Activated naive CD4-positive, alpha-beta T cell treated with anti-CD3 and anti-CD28 coated beads, Interleukin-2, amount 50 U/mL, for 16 hours (primary cell): ENCODE data around the gene MIDN.
A peak's percentile ranks its signal among the peaks of the same experiment; 100 is the strongest.

Experiments
- DNase-seq: peaks from one replicate; pipeline ENCODE4 v3.0.0-alpha.2; 2020

MIDN gene

GRCh38 chr19:1259206-1259875 lies 11.0 kb downstream of the MIDN start:
- DNase-seq, result peak; percentile 68

- DNase-seq, result peak; percentile 47
These were observed 11.7 kb downstream of the MIDN start for GRCh38 chr19:1259876-1260748.

GRCh38 chr19:1260749-1261537 lies 12.6 kb downstream of the MIDN start:
- peak; percentile 97 for DNase-seq

GRCh38 chr19:1261538-1261797 lies 13.1 kb downstream of the MIDN start:
- no peak for DNase-seq

- no peak for DNase-seq
These were observed 13.6 kb downstream of the MIDN start for GRCh38 chr19:1261798-1262622.

GRCh38 chr19:1262623-1263123 lies 14.3 kb downstream of the MIDN start:
- no peak for DNase-seq

GRCh38 chr19:1263188-1263587 lies 14.8 kb downstream of the MIDN start:
- no peak for DNase-seq

GRCh38 chr19:1264801-1265614 lies 16.6 kb downstream of the MIDN start:
- DNase-seq, result no peak

- DNase-seq, result peak; percentile 44
These were observed 17.3 kb downstream of the MIDN start for GRCh38 chr19:1265615-1266128.

GRCh38 chr19:1266129-1266915 lies 17.9 kb downstream of the MIDN start:
- DNase-seq, result peak; percentile 70

- peak; percentile 60 for DNase-seq
These were observed 18.6 kb downstream of the MIDN start for GRCh38 chr19:1266916-1267476.

- DNase-seq, result peak; percentile 30
These were observed 19.3 kb downstream of the MIDN start for GRCh38 chr19:1267477-1268225.

- no peak for DNase-seq
These were observed 20.1 kb downstream of the MIDN start for GRCh38 chr19:1268226-1269064.

GRCh38 chr19:1269065-1269477 lies 20.7 kb downstream of the MIDN start, which contains the start of gene CIRBP:
Gene CIRBP (plus strand): TSS chr19:1269332. CDS start chr19:1270934, 1,602 bp downstream.
- DNase-seq, result peak; percentile 99

GRCh38 chr19:1269478-1270212 lies 21.3 kb downstream of the MIDN start:
- DNase-seq, result peak; percentile 86

- DNase-seq, result peak; percentile 40
These were observed 21.9 kb downstream of the MIDN start for GRCh38 chr19:1270213-1270853.
